NCI-H128 (cell line): ENCODE results near the gene ADAMTS17.

Experiments used
- DNase-seq: peaks from one replicate; lab custom pipeline; 2025; ENCODE audit not compliant: unreplicated experiment; lab: John Stamatoyannopoulos, UW

Gene ADAMTS17

DNA sequence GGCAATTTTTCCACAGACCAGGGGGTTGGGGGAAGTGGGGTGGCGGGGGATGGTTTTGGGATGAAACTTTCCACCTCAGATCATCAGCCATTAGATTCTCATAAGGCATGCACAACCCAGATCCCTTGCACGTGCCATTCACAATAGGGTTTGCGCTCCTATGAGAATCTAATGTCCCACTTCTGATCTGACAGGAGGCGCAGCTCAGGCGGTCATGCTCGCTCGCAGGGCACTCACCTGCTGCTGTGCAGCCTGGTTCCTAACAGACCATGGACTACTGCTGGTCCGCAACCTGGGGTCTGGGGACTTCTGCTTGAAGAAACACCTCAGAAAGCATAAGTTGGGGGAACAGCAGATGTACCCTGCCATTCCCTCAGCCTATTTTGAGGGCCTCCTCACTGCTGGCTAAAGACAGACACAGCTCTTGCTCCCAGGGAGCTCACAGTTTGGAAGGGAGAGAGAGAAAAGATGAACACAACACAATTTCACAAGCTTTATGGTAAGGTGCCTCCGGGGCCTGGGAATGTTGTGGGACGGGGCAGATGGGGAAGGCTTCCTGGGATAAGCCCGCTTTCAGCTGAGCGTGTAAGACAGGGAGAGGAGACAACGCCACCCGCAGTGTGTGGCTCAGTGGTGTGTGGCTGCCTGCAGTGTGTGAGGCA lies 285.2 kb downstream of the ADAMTS17 start:
- no peak for DNase-seq

DNA sequence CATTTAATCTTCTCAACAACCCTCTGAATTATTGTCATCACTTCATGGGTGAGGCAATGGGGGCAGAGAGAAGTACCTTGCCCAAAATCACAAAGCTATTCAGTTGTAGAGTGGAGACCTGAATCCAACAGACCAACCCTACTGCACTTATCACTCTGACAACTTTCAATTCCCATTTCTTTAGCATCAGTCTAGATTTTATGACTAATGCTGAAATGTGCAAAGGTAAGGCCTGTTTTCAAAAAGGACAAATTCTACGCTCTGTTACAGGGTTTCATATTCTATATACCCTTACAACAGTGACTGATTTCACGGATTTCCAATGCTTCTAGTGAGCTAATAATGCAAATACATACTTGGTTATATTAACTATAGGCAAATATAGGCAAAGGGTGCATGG lies 286.0 kb downstream of the ADAMTS17 start:
- no peak for DNase-seq

DNA sequence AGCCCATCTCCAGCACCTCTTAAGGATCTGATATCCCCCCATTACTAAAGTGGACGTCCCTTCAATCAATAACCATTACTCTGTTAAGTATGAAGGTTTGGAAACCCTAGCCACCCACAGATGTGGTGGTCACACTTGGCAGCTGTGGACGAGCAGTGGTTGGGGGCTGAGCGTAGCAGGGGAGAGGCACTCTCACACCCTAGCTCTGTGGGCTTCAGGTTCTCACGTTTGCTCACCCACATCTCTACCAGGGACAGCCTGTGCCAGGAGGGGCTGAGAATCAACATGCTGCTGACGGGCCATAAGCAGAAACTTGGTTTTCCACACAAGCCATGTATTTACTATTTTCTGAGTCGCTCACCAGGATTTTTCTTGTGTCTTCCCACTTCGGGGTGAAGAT lies 287.2 kb downstream of the ADAMTS17 start:
- DNase-seq = no peak

DNA sequence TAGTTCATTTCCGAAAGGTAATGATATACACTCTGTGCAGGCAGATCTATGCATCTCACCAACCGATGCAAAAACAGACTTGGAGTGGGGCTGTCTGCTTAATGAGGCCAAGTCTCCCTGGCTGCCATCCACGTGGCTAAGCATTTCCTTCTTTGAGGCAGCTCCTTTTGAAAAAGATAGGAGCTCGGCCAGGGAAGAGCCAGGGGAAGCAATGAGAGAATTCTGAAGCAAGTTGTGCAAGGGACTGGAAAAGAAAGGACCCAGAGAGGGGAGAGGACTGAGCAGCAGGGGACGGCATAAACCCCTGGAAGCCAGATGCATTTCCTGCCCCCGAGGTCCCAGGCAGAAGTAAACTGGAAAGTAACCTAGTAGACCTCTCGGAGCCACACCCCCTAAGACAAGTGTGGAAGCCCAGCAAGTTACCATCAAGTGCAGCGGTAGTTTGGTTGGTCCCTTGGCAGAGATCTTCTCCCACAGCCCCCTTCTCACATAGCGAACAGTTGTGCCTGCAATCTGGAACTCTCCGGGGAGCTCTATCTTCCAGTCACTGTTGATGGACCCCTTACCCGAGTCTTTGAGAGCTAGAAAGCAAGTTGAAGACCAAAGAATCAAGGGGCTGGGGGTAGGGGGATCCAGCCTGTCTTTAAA lies 288.2 kb downstream of the ADAMTS17 start:
- DNase-seq = no peak

DNA sequence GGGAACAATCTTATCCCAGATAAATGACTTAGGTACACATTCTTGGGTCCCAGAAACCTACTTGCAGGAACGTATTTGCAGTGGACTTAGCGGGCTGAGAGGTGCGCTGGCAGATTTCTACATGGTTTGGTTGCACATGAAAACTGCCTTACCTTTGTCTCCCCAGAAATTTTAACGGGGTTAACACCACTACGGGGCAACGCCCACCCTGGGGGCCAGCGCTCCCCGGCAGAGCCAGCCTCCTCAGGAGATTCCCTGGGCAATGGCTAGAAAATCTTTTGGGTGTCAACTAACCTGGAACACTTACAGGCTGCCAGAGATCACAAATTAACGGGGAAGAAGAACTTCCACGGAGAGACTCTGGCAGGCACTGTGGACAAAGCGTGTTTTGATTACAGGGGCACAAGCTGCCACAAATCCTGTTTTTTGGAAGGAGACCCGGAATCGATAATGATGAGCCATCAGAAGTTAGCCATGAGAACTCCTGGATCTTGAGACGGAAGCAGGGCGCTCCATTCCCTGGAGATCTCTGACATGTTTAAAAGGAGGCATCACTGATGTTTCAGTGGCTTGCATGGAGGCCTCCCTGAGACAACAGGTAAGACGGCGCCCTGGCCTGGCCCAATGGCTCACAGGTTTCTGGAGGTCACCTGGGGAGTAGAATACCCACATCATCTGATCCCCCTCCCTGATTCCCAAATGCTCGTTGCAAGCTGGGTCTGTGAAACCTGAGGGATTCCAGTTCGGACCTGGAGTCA lies 288.9 kb downstream of the ADAMTS17 start:
- DNase-seq = no peak

DNA sequence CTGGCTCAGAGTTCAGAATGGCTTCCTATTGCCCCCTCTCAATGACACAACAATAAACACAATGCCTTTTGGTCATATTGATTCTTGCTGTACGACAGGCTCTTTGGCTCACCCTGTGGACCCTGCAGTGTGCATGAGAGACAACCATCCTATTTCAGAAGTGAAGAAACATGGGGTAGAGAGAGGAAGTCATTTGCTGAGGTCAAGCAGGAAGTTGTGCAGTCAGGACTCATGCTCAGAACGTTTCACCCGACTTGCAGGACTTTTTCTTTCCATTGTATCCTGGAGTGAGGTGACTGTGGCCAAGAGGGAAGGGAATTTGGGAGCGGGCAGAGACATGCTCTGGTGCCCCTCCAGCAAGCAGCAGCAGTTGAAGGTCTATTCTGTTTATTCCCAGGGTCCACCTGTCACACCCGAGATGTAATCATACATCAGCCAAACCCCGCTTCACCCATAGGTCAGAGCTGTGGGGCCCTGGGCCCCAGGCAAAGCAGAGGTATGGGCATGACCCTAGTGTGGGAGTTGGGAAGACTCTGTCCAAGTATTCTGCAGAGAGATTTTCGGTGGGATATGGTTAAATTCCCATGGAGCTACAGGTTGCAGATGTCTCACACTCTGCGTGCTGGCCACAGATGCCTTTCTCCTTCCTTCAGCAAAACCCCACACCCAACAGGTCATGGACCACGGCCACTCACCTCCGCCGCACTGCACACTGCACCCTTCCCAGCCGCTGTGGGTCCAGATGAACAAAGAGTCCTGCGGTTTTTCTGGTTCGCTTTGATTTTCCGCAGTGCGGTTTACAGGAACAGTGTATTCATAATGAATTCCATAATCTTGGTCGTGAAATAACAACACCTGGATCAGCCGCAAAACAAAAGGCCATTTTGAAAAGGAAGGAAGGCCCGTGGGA lies 290.6 kb downstream of the ADAMTS17 start:
- no peak for DNase-seq

DNA sequence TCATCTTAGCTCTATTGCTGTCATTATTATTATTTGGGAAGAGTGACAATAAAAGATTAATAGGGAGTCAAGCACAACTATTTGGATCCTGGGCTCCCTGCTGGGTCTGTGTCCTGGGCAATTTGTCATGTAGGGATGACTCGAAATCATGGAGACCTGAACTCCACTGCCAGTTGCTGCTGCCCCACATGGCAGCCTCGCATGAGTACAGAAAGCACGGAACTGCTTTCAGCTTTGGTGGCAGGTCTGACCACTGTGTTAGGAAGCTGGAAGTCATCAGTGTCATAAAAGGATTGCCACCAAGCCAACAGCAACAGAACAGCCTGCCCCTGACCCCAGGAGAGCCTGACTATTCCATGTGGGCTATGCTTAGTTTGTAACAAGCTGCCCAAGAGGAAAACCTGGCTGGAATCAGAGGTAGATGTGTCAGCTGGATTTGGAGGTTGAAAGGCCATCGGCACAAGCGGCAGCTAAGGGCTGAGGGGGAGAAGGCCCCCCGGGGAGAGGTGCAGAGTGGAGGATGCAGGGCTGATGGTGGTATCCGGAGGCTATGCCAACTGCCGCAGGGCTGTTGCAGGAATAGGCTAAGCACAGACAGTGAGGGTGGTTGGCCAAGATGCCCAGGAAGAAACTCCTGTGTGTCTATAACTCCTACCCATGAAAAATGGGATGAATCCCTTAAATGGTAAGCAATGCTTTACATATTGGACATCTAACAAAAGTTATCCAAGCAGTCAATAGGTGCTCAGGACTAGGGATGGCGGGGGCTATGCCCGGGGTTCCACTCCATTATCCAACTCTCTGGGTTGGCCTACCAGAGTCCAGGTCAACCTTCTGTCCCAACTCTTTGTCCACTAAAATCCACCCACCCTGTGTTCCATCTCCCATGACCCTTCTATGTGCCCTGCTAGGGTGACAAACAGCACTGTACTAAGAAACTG lies 291.6 kb downstream of the ADAMTS17 start:
- no peak for DNase-seq

DNA sequence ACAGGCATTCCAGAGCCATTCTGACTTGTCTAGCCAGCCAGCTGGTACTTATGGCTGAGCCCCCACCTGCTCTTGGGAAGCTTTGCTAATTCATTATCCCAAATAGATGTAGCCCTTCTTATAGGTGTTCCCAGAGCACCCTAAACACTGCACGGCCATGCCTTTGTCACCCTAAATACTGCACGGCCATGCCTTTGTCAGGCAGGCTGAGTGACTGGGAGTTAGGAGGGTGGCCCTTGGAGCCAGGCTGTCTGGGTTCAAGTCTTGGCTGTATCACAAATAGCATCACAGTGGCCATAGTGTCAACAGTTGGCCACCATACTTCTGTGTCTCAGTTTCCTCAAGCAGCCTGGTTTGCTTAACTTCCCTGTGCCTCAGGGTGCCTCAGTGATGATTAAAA lies 292.3 kb downstream of the ADAMTS17 start:
- DNase-seq = no peak

DNA sequence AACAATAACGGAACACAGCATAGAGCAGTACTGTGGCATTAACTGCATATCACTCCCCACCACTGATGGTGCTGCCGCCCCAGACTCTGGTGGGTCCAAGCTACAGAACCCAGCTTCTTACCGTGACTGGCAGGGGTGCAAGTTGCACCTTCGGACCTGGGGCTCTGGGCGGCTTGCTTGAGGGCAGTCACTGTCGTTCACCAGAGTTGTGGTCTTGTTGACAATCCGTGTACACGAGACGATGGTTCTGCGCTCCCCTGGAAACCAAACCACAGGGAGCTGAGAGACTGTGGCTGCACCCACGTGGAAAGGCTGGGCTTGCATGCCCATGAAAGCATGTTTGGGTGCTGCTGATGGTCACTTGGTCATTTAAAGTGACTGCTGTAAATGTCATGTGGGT lies 293.0 kb downstream of the ADAMTS17 start:
- no peak for DNase-seq

DNA sequence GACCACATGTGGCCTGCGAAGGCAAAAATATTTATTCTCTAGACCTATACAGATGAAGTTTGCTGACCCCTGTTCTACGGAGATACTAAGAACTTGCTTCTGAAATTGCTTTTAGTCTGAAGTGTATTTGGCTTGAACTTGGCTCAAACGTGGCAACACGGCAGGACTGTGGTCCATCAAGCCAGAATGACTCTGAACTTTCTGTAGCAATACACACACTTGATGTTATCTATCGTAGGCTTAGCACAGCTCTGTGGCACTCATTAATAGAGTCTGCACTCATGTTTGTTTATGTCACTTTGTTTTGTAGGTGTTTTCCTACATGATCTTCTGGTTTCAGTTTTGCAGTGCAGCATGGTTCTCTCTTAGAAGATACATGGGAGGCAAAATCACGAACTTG lies 298.1 kb downstream of the ADAMTS17 start:
- DNase-seq = no peak

DNA sequence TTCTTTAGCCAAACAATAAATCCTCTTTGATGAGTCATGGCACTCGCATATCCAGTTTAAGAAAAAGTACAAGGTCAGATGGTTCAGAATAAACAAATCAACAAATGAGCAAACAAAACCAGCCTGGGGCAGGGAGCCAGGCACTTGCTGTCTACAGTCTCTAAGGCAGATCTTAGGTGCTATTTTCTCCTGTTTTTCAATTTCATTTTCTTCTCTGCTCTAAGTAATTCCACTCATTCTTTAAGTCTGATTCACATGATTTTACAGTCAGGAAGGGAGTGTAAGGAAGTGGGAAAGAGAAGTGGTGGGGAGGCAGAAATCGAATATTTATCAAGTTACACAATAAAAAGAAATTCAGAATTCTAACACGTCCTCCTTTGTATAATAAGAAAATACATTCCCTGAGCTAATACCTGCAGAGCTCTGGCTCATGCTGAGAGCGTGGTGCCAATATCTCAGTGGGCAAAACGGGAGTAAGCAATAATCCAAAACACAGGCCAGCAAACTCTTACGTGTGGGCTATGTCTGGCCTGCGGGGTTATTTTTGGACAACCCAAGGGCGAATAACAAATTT lies 298.6 kb downstream of the ADAMTS17 start:
- DNase-seq = no peak

DNA sequence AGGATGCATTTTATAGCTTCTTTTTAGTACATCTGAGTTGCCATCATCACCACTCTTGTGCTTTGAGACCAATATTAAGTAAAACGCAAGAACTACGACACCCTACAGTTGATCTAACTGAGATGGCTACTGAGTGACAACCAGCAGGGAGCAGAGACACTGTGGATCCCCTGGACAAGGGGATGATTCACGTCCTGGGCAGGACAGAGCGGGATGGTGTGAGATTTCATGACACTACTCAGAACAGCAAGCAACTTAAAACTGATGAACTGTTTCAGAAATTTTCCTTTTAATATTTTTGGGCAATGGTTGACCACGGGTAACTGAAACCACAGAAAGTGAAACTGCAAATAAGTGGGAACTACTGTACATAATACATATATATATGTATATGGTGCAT lies 299.2 kb downstream of the ADAMTS17 start:
- DNase-seq = no peak

DNA sequence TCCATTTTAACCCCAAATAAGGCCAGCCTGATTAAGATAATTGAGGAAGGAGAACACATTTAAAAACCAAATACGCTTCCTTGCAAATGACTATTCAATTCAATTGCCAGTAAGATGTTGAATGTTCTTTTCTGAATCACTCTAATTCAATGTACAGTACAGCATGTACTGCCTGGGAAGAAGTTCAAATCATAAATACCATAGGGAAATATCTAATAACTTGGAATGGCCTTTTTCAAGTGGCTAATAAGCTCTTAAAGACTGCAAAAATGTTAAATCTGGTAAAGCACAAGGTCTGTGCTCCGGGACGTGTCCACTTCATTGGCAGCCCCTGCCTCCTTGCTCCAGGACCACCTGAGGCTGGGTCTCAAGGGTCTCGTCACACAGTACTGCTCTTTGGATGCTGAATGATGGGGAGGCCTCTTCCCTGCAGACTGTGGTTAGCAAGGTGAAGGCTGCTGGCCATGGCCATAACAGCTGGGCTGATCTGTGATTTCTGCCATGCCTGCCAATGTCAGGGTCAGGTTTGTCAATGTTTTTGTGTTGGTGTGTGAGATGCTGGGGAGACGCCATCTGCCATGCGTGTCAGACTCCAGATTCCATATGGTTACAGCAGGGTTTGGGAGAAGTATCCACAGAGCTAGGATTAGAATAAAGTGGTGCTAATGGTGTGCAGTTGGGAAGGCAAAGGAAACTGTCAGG lies 300.5 kb downstream of the ADAMTS17 start:
- no peak for DNase-seq

DNA sequence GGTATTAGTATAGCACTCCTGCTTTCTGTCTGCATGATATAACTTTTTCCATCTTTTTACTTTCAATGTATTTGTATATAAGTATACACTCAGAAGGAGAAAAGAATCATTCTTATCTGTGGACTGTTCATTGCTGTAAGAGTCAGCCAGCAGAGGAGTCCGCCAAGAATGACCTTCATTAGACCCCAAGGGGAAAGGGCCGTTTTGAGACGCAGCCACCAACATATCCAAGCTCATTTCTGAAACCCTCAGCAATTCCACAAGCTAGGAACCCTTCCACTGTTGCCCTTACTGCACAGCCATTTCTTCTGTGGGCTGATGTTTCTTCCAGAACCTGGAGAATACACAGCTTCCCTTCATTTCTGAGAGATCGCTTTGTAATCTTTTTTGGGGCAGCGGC lies 301.8 kb downstream of the ADAMTS17 start:
- no peak for DNase-seq

DNA sequence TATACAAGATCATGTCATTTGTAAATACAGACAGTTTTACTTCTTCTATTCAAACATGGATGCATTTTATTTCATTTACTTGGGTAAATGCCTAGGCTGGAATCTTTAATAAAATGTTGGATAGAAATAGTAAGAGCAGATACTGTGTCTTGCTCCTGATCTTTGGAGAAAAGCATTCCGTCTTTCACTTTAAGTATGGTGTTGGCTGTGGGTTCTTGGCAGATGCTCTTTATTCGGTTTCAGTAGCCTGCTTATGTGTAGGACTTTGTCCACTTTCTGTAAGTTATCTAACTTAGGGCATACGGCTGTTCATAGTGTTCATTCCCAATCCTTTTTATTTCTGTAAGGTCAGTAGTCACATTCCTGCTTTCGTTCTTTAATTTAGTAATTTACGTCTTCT lies 303.0 kb downstream of the ADAMTS17 start:
- no peak for DNase-seq

DNA sequence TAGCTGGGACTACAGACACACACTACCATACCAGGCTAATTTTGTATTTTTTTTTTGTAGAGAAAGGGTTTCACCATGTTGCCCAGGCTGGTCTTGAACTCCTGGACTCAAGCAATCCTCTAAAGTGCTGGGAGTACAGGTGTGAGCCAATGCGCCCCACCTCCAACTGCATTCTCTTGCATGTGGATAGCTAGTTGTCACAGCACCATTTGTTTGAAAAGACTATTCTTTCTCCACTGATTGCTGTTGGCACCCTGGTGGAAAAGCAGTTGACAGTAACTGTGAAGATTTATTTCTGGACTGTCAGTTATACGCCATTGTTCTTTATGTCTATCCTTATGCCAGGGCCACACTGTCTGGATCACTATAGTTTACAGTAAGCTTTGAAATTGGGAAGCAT lies 303.9 kb downstream of the ADAMTS17 start:
- no peak for DNase-seq

DNA sequence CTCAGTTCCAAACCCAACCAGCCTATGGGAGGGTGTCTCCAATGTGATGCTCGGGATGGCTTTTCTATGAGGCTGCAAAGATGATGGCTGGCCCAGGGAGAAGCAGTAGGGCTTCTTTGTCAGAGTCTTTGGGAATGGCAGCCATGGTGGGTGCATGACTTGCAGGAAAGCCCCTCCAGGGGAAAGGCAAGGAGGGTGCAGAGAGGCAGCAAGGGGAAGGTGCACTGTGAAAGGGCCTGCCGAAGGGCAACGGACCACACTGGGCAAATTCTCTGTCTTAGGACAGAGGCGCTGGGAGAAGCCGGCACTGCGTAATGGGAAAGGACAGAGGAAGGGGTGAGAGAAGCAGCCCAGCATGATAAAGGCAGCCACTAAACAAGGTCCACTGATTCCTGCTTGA lies 305.8 kb downstream of the ADAMTS17 start:
- no peak for DNase-seq

DNA sequence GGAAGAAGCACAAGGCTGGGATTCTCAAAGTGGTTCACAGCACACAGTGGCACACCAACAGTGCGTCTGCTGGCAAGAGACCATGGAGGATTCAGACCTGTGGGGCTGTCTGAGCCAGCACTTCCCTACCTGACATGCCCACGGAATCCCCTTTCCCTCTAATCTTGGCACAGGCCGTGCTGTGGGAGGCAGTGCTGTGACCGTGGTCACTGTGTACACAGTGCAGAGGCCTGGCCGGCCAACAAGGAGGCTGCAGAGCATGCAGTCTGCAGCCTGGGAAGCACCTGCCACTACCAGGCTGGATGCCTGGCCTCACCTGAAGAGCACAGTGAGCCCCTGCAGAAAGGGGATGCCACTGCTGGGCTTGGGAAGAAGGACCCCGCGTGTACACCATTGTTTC lies 307.6 kb downstream of the ADAMTS17 start:
- DNase-seq = no peak

DNA sequence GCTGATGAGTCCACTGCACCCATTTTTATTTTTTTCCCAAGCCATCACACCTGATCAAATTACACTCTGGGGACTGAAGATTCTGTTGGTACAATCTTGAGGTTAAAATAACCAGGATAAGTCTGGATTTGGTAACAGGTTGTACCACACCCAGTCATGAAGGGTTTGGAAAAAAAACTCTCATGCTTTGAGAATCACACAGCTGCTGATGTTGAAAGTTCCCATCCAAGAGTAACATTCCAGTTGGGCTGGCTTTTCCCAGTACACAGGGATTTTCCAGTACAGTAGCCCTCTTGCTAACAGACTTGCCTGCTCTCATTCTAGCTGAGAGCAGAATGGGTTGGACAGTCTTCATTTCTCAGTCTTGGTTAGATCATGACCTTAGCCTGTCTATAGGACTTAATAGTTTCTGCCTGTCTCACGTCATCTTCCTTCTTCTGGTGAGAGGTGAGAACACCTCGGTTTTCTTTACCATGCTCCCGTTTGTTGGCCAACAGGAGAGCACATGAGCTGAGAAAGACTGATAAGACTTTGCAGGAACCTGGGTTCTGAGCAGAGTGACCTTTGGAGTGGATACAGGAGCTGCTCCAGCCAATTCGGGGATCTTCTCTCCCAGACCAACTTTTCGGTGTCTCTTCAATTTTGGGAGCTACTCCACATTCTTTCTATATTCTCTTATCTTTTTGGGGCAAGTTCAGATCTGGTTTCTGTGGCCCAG lies 308.5 kb downstream of the ADAMTS17 start:
- no peak for DNase-seq
